Karpas-422 (cell line): Measurements from ENCODE around the gene FRMD4B. TPM values are rescaled to one million over a fixed set of nuclear protein-coding genes. Genes with fewer than 3 reads are reported as not detected.

Source experiments
- DNase-seq: peaks from one replicate; pipeline ENCODE4 v3.0.0-alpha.2; 2015
- H2AFZ ChIP-seq: fragments of 200-600 bp; sonication (generic); 2 replicates; pipeline ENCODE4 v1.6.1; 2014; ENCODE audit warnings: antibody characterized with exemption, low read length, mixed read lengths
- H3K27ac ChIP-seq: fragments of 200-600 bp; sonication (generic); 2 replicates; pipeline ENCODE4 v1.5.1; 2014; ENCODE audit warnings: mild to moderate bottlenecking, low read length, moderate library complexity
- H3K27me3 ChIP-seq: fragments of 200-600 bp; sonication (generic); 2 replicates; pipeline ENCODE4 v1.6.1; 2014; ENCODE audit warnings: low read length, mixed read lengths
- H3K36me3 ChIP-seq: fragments of 200-600 bp; sonication (generic); 2 replicates; pipeline ENCODE4 v1.6.1; 2014; ENCODE audit warnings: low read length, mixed read lengths; ENCODE audit not compliant: insufficient read depth
- H3K4me1 ChIP-seq: fragments of 200-600 bp; sonication (generic); 2 replicates; pipeline ENCODE4 v1.6.1; 2014; ENCODE audit warnings: mild to moderate bottlenecking, low read length, mixed read lengths
- H3K4me2 ChIP-seq: fragments of 200-600 bp; sonication (generic); 2 replicates; pipeline ENCODE4 v1.6.1; 2014; ENCODE audit warnings: low read length, low read depth, mild to moderate bottlenecking; ENCODE audit not compliant: poor library complexity, severe bottlenecking
- H3K4me3 ChIP-seq: fragments of 200-600 bp; sonication (generic); 2 replicates; pipeline ENCODE4 v1.5.1; 2014; ENCODE audit warnings: mild to moderate bottlenecking, antibody characterized with exemption, low read length, mixed read lengths
- H3K79me2 ChIP-seq: fragments of 200-600 bp; sonication (generic); 2 replicates; pipeline ENCODE4 v1.6.1; 2014; ENCODE audit warnings: mild to moderate bottlenecking, low read length, mixed read lengths
- H3K9ac ChIP-seq: fragments of 200-600 bp; sonication (generic); 2 replicates; pipeline ENCODE4 v1.6.0; 2014; ENCODE audit warnings: low read length
- H3K9me2 ChIP-seq: fragments of 200-600 bp; sonication (generic), shearing (Covaris generic); replicated peaks from 2 replicates; pipeline ENCODE4 v1.6.0; 2014; ENCODE audit warnings: mild to moderate bottlenecking, low read length, moderate library complexity; ENCODE audit not compliant: insufficient read depth
- H3K9me3 ChIP-seq: fragments of 300-700, 200-600 bp; sonication (generic); 2 replicates; pipeline ENCODE4 v1.6.1; 2014; ENCODE audit warnings: low read length, mixed read lengths
- H4K20me1 ChIP-seq: fragments of 200-600 bp; sonication (generic); 2 replicates; pipeline ENCODE4 v1.6.1; 2014; ENCODE audit warnings: mild to moderate bottlenecking, antibody characterized with exemption, low read length, low read depth; ENCODE audit not compliant: insufficient read depth
- total RNA-seq: library from RNA; depleted of rRNA; stranded (reverse); fragments of >200 nt; shearing (Covaris generic); gene quantifications from 2 replicates; pipeline ENCODE4 v1.2.3, GENCODE V29; 2014; ENCODE audit warnings: low replicate concordance

FRMD4B gene
- total RNA-seq, 1 experiment from 2014 or later, result not detected

- Histone ChIP-seq H3K9me3 (no peaks in the 10 kb centered on the region), H3K79me2 (no peaks in the 10 kb centered on the region), H3K9me2 (no peaks in the 10 kb centered on the region), H3K27me3 (no peaks in the 10 kb centered on the region), H3K4me2 (no peak overlapping the region), H3K9ac (no peak overlapping the region), H3K27ac (no peak overlapping the region), H4K20me1 (no peaks in the 10 kb centered on the region), H2AFZ (no peak overlapping the region), H3K4me1 (no peaks in the 10 kb centered on the region), H3K36me3 (no peaks in the 10 kb centered on the region), H3K4me3 (no peak overlapping the region)
- no peak for DNase-seq
Measured at GRCh38 chr3:69352305-69353087, 33.4 kb downstream of the FRMD4B start.

GRCh38 chr3:69343875-69344274, 42.0 kb downstream of the FRMD4B start:
- Histone ChIP-seq H3K79me2 (no peaks in the 10 kb centered on the region), H3K36me3 (no peaks in the 10 kb centered on the region), H3K9ac (no peak overlapping the region), H3K9me3 (no peaks in the 10 kb centered on the region), H3K4me1 (no peaks in the 10 kb centered on the region), H2AFZ (no peak overlapping the region), H3K4me2 (no peak overlapping the region), H3K27ac (no peak overlapping the region), H4K20me1 (no peaks in the 10 kb centered on the region), H3K9me2 (no peaks in the 10 kb centered on the region), H3K27me3 (no peaks in the 10 kb centered on the region), H3K4me3 (no peak overlapping the region)
- DNase-seq, result no peak

- Histone ChIP-seq H3K4me2 (no peak overlapping the region), H3K27me3 (no peaks in the 10 kb centered on the region), H4K20me1 (no peaks in the 10 kb centered on the region), H3K36me3 (no peaks in the 10 kb centered on the region), H3K4me1 (no peaks in the 10 kb centered on the region), H3K4me3 (no peak overlapping the region), H3K9ac (no peak overlapping the region), H3K79me2 (no peaks in the 10 kb centered on the region), H2AFZ (no peak overlapping the region), H3K9me3 (no peaks in the 10 kb centered on the region), H3K9me2 (no peaks in the 10 kb centered on the region), H3K27ac (no peak overlapping the region)
- DNase-seq, result no peak
Measured at GRCh38 chr3:69342074-69342473, 43.8 kb downstream of the FRMD4B start.

- no peak overlapping the region for H3K27ac ChIP-seq
- DNase-seq, result no peak
- H3K79me2 ChIP-seq, result no peaks in the 10 kb centered on the region
- H3K9me3 ChIP-seq, result no peaks in the 10 kb centered on the region
- no peaks in the 10 kb centered on the region for H3K27me3 ChIP-seq
- H3K36me3 ChIP-seq, result no peaks in the 10 kb centered on the region
- no peak overlapping the region for H3K9ac ChIP-seq
- no peak overlapping the region for H3K4me3 ChIP-seq
- H2AFZ ChIP-seq, result no peak overlapping the region
- no peak overlapping the region for H3K4me2 ChIP-seq
- H3K4me1 ChIP-seq, result no peaks in the 10 kb centered on the region
- no peaks in the 10 kb centered on the region for H3K9me2 ChIP-seq
- no peaks in the 10 kb centered on the region for H4K20me1 ChIP-seq
Measured at GRCh38 chr3:69339760-69340159, 46.1 kb downstream of the FRMD4B start.

- Histone ChIP-seq H3K9me3 (no peaks in the 10 kb centered on the region), H3K9ac (no peak overlapping the region), H3K4me2 (no peak overlapping the region), H4K20me1 (no peaks in the 10 kb centered on the region), H3K27me3 (no peaks in the 10 kb centered on the region), H3K4me1 (no peaks in the 10 kb centered on the region), H3K79me2 (no peaks in the 10 kb centered on the region), H3K9me2 (no peaks in the 10 kb centered on the region), H3K4me3 (no peak overlapping the region), H3K36me3 (no peaks in the 10 kb centered on the region), H3K27ac (no peak overlapping the region), H2AFZ (no peak overlapping the region)
- no peak for DNase-seq
Measured at GRCh38 chr3:69338911-69339310, 47.0 kb downstream of the FRMD4B start.

GRCh38 chr3:69332934-69333333, 53.0 kb downstream of the FRMD4B start:
- Histone ChIP-seq H3K36me3 (no peaks in the 10 kb centered on the region), H3K79me2 (no peaks in the 10 kb centered on the region), H3K4me3 (no peak overlapping the region)

GRCh38 chr3:69330891-69331400, 54.9 kb downstream of the FRMD4B start:
- no peak overlapping the region for H3K9ac ChIP-seq
- no peaks in the 10 kb centered on the region for H3K79me2 ChIP-seq
- no peak overlapping the region for H3K4me2 ChIP-seq
- H3K4me3 ChIP-seq, result no peak overlapping the region
- no peaks in the 10 kb centered on the region for H3K9me2 ChIP-seq
- no peaks in the 10 kb centered on the region for H3K4me1 ChIP-seq
- no peaks in the 10 kb centered on the region for H3K27me3 ChIP-seq
- DNase-seq, result no peak
- H3K9me3 ChIP-seq, result no peaks in the 10 kb centered on the region
- H4K20me1 ChIP-seq, result no peaks in the 10 kb centered on the region
- H3K36me3 ChIP-seq, result no peaks in the 10 kb centered on the region
- no peak overlapping the region for H2AFZ ChIP-seq
- H3K27ac ChIP-seq, result no peak overlapping the region

More at GRCh38 chr3:69332934-69333333, 53.0 kb downstream of the FRMD4B start:
- no peak overlapping the region for H3K27ac ChIP-seq
- H3K9ac ChIP-seq, result no peak overlapping the region
- H3K4me2 ChIP-seq, result no peak overlapping the region
- H3K4me1 ChIP-seq, result no peaks in the 10 kb centered on the region
- no peaks in the 10 kb centered on the region for H3K27me3 ChIP-seq
- H4K20me1 ChIP-seq, result no peaks in the 10 kb centered on the region
- no peak overlapping the region for H2AFZ ChIP-seq
- H3K9me2 ChIP-seq, result no peaks in the 10 kb centered on the region
- no peaks in the 10 kb centered on the region for H3K9me3 ChIP-seq
- no peak for DNase-seq

- Histone ChIP-seq H3K9me3 (no peaks in the 10 kb centered on the region), H3K9me2 (no peaks in the 10 kb centered on the region), H3K4me2 (no peak overlapping the region), H3K27ac (no peak overlapping the region), H3K9ac (no peak overlapping the region), H2AFZ (no peak overlapping the region), H3K4me1 (no peaks in the 10 kb centered on the region), H3K4me3 (no peak overlapping the region), H3K36me3 (no peaks in the 10 kb centered on the region), H3K27me3 (no peaks in the 10 kb centered on the region), H4K20me1 (no peaks in the 10 kb centered on the region), H3K79me2 (no peaks in the 10 kb centered on the region)
- DNase-seq, result no peak
Measured at GRCh38 chr3:69329892-69330291, 56.0 kb downstream of the FRMD4B start.
